H7 (cell line): ENCODE data around the gene LRRK1. TPM values are rescaled to one million over a fixed set of nuclear protein-coding genes. Genes with fewer than 3 reads are reported as not detected.
A peak's percentile ranks its signal among the peaks of the same experiment; 100 is the strongest.

Source experiments
- DNase-seq: peaks from one replicate; pipeline ENCODE4 v3.0.0; 2012
- H3K27me3 ChIP-seq: 2 replicates; pipeline ENCODE4 v1.6.0; 2011; ENCODE audit warnings: mild to moderate bottlenecking, low read length; ENCODE audit not compliant: control insufficient read depth, insufficient read depth
- H3K36me3 ChIP-seq: replicated peaks from 2 replicates; pipeline ENCODE4 v1.5.1; 2011; ENCODE audit warnings: low read length; ENCODE audit not compliant: control insufficient read depth, insufficient read depth
- H3K4me3 ChIP-seq: 2 replicates; pipeline ENCODE4 v1.5.1; 2011; ENCODE audit warnings: low read depth, mild to moderate bottlenecking, control low read depth, low read length, moderate library complexity; ENCODE audit not compliant: insufficient read depth
- total RNA-seq: library from RNA; depleted of rRNA; stranded (reverse); fragments of >200 nt; shearing (Covaris generic); gene quantifications from 2 replicates; pipeline ENCODE4 v1.2.3, GENCODE V29; 2014

Gene LRRK1
- total RNA-seq, 1 experiment from 2014 or later, result 3.3 TPM

DNA sequence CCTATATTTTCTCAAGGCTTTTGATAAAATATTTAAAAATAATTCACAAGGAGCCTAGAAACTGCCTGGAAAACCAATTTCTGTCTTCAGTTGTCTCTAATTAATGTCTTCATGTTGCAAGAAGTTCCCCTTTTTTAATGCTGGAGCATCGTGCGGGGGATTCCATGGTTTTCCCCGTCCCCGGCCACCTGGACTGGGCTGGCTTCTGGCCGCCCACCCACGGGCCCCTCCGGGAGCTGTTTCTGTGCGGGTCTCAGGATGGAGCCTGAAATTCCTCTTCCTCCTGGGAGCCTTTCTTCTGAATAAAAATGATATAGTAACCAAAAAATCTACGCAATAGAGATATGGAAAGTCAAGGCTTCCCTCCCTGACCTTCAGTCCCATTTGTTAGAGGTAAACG, 8.1 kb upstream of the LRRK1 start:
- Histone ChIP-seq H3K4me3 (no peak overlapping the region), H3K36me3 (peaks cover 3% of the 10 kb centered on the region; the same call in 1 of the 2 replicates), H3K27me3 (no peaks in the 10 kb centered on the region)
- no peak for DNase-seq

DNA sequence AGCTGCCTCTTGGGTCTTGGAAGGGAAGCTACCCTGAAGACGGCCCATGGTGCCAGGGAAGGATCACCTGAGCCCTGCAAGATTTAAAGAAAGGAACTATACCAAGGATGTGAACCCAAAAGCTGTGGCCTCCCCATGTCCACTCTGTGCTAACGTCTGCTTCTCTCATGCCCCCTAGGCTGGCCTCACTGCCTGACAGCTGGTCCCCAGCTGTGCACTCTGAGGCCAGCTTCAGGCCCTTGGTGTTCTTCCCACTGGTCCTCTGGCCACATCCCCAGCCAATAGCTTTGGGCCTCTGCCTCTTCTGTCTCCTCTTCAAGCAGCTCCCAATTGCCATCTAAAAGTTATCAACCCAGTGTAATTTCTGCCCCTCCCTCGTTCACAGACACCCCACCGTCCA, 5.2 kb upstream of the LRRK1 start:
- DNase-seq, result no peak
- H3K36me3 ChIP-seq, result peaks cover 2% of the 10 kb centered on the region; the same call in 1 of the 2 replicates
- peaks cover 11% of the 10 kb centered on the region for H3K27me3 ChIP-seq
- no peak overlapping the region for H3K4me3 ChIP-seq

DNA sequence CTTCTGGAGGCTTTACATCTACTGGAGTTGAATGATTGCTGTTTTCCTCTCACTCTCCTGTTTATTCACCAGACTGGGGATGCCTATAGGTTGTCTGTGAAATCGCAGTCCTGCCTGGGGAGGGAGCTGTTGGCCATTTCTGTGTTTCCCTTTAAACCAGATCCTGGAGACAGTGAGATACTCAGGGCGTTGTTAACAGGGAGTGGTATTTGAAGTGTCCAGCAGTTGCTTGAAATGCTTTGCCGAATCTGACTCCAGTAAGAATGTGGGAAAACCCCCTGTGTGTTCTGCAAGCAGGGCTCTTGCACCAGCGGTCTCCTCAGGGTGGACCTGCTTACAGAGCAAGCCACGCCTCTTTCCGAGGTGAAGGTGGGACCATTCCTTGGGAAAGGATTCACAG, 4.3 kb upstream of the LRRK1 start:
- 0 out of 2 replicates have a peak, but pooled peaks cover 2% of the 10 kb centered on the region for H3K36me3 ChIP-seq
- peak; percentile 84 for DNase-seq
- no peak overlapping the region for H3K4me3 ChIP-seq
- H3K27me3 ChIP-seq, result peaks cover 18% of the 10 kb centered on the region

DNA sequence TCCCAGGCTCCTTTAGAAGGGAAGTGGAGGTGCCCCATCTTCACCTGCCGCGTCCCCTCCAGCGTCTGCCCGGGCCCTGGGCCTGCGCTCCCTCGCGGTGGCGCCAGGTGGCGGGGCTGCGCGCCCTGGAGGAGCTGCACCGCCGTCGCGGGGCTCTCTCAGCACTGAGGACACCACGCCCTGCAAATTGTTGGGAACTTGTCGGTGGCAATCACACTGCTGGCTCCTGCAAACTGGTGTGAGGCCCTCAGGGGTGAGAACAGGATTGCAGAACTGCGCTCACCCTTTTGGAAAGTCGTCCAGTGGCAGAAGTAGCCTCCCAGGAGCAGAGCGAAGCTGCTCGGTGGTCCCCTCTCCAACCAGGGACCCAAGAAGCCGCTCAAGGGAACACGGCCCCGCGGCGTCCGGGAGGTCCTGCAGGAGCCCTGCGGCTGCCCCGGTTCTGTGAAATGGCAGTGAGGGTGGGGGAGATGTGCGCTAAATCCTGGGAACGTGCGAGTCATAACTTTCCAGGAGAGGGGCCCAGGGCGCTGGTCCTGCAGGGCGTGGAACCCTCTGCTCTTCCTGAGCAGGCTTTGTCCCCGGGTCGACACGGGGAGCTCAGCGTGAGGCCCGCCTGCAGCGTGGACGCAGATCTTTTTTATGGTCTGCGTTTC, 995 bp upstream of the LRRK1 start:
- Histone ChIP-seq H3K27me3 (peaks cover 38% of the 10 kb centered on the region), H3K4me3 (peak overlapping the region; percentile 53), H3K36me3 (0 out of 2 replicates have a peak, but pooled peaks cover 2% of the 10 kb centered on the region)
- DNase-seq, result peak; percentile 96

DNA sequence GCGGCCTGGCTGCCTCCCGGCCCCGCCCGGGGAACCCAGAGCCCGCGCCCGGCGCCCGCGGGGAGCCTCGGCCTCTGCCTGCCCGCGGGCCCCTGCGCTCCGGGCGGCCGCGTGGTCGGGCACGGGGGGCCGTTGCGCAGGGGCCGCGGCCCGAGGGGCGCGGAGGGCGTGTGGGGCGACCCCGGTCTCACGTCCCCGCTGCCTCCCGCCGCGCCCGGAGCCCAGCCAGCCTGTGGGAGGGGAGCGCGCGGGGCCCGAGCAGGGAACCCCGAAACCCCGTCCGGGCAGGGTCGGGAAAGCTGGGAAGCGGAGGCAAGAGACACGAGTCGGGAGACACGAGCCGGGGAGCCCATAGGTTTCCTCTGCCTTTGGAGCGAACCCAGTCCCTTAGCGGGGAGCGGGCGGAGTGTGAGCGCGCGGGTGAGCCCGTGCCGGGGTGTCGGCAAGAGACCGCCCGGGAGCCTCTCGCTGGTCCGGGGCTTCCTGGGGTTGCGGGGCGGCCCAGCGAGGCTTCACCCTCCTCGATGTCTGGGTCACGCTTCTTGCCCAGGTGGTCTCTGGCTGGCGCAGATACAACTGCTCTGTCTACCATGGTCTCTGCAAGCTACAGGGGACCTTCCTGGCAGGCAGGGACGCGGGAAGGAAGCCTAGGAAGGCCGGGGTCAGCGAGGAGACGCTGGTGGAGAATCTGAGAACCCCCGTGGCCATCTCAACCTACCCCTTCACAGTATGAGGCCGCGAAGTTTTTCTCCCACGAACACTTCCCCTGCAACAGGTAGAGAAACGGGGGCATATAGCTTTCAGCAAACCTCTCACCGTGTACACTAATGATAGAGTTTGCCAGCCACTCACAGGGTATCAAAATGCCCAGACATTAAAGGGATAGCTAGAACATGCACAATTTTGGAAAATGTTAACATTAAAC, 586 bp downstream of the LRRK1 start:
- peak; percentile 80 for DNase-seq
- no peaks in the 10 kb centered on the region for H3K36me3 ChIP-seq
- H3K4me3 ChIP-seq, result peak overlapping the region; percentile 53
- H3K27me3 ChIP-seq, result peaks cover 38% of the 10 kb centered on the region

DNA sequence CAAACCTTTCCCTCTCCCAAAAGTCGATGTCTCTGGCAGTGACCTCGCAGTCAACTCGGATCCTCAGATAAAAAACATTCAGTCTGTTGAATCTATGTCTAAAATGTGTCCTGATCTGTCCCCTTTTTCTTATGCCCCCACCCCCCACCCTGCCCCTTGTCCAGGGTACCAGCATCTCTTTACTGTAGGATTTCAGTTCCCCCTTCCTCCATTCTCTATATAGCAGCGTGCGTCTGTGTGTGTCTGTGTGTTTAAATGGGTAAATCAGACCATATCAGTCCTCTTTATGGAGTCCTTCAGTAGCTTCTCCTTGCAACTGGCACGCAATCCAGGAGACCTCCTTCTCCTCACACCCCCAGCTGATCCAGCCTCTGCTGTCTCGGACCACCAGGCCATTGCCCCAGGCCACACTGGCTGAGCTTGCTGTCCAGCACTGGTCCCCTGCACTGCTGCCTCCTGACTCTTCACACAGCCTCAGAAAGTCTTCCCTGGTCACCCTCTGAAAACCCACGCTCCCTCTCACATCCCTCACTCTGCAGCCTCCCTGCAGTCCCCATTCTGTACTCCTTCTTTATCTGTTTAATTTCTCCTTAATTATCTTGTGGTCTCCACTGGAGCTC, 1.5 kb downstream of the LRRK1 start:
- Histone ChIP-seq H3K27me3 (peaks cover 38% of the 10 kb centered on the region), H3K36me3 (no peaks in the 10 kb centered on the region), H3K4me3 (no peak overlapping the region)
- DNase-seq, result no peak

DNA sequence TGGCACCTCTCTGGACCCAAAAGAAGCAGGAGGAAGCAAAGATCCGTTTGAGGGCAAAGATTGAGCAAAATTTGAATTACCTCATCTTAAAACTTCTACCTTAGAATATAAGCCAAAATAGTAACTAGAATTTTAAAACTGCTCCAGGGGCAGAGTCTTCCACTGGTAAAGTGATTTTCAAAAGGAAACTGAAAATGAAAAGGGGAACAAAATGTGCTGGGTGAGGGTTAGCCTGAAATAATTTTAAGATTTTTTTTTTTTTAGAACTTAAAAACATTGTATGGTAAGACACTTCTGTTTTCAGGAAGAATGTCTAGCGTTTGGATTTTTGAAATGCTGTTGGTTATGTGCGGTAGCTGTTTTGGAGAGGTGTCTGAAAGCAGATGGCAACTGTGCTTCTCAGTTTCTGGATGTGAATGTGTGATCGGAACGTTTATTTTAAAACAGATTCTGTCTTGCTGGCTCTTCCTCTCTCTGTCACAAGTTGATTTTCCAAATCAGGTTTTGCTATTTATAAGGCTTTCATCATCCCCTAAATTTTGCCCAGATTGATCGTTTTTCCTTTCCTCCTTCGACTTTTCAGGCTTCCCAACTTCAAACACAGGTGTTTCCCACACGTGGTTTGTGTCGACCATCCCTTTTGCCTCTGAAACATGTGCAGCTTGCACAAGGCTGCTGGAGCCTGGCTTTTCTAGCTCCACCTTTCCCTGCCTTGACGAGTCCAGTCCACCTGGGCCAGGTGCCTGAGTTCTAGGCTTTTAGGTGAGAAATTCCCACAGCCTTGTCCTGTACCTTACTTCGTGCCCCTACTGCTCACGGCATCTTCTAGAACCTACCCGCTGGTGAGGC, 3.3 kb downstream of the LRRK1 start:
- Histone ChIP-seq H3K27me3 (peaks cover 38% of the 10 kb centered on the region), H3K4me3 (no peak overlapping the region), H3K36me3 (no peaks in the 10 kb centered on the region)
- no peak for DNase-seq

DNA sequence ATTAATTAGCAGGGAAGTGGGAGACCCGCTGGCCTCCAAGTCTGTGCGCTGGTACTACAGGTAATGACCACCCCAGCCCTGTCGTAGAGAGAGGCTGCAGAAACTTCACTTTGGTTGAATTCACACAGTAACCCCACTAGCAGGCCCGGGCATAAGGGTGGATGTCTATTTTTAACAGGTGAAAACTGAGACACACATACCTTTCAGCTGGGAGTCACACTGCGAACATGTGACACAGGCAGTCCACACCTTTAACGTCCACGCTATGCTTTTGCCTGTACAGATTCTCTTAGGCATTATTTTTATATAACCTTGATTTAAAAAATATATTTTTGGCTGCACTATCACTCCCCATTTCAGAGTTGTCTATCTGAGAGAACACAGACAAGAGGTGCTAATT, 3.9 kb downstream of the LRRK1 start:
- no peak overlapping the region for H3K4me3 ChIP-seq
- no peak for DNase-seq
- H3K27me3 ChIP-seq, result peaks cover 36% of the 10 kb centered on the region
- H3K36me3 ChIP-seq, result no peaks in the 10 kb centered on the region

DNA sequence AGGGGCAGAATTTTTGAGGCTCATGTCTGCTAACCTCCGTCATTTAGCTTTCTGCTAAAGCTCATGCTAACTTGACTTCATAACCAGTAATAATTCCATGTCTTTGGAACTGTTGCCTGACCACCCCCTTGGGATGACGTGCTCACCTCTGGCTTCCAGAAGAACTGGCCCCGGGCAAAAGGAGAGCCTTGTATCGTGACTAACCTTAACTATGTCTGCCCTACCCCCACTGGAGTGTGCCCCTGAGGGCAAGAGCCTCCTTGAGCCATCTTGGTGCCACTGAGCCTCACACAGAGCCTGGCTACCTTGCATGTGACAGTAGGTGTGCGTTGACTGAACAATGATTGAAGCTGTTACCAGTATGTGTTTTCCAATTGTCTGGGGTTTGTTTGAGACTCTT, 4.7 kb downstream of the LRRK1 start:
- DNase-seq, result no peak
- no peaks in the 10 kb centered on the region for H3K36me3 ChIP-seq
- H3K4me3 ChIP-seq, result no peak overlapping the region
- H3K27me3 ChIP-seq, result peaks cover 28% of the 10 kb centered on the region

DNA sequence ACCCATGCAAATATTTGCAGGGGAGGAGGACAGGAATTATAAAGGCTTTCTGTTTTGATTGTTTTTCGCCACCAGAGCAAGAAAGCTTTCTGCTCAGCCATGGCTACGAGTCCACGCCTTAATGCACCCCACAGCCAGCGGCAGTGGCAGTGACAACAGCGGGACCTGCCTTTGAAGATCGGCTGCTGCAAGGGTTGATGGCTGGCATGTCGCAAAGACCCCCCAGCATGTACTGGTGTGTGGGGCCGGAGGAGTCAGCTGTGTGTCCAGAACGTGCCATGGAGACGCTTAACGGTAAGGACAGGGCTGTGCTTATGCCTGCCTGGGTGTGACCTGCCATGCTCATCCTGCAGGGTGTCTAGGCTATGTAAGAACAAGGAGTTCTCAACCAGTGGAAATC, 5.3 kb downstream of the LRRK1 start:
- Histone ChIP-seq H3K4me3 (no peak overlapping the region), H3K27me3 (peaks cover 25% of the 10 kb centered on the region)
- no peak for DNase-seq

DNA sequence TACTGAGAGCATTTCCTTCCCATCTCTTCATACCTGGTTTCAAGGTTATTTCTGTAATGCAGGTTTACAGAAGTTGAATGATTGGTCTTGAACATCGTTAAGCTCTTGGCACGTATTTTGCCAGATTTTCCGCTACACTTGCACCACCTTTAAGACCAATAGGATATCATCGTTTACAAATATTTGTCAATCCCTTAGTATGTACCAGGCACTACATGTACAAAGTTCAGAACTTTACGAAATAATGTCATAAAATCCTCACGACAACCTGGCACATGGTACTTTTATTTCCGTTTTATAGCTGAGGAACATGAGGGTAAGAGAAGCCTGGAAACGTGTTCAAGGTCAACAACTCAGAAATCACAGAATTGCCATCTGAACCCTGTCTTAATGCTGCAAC, 6.3 kb downstream of the LRRK1 start:
- Histone ChIP-seq H3K4me3 (no peak overlapping the region), H3K36me3 (no peaks in the 10 kb centered on the region), H3K27me3 (peaks cover 14% of the 10 kb centered on the region)
- DNase-seq, result no peak

More for the DNA sequence above, 5.3 kb downstream of the LRRK1 start:
- no peaks in the 10 kb centered on the region for H3K36me3 ChIP-seq

DNA sequence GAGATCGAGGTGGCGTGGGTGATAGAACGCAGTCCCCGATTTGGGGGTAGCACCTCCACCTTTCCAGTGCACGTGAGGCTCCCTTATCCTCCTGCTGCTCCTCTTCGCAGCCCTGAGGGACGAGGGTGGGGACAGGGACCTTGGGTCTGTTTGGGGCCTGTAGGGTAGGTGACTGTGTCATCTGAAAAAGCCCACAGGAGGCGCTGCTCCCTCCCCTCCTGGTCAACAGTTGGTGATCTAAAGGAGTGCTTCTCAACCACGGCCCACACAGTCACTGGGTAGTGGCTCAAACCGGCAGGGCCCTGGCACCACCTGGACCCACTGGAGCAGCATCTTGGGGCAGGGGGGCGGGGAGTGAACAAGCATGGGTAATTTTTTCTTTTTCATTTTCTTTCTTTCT, 7.1 kb downstream of the LRRK1 start:
- H3K4me3 ChIP-seq, result no peak overlapping the region
- H3K27me3 ChIP-seq, result peaks cover 7% of the 10 kb centered on the region
- H3K36me3 ChIP-seq, result no peaks in the 10 kb centered on the region
- peak; percentile 83 for DNase-seq

DNA sequence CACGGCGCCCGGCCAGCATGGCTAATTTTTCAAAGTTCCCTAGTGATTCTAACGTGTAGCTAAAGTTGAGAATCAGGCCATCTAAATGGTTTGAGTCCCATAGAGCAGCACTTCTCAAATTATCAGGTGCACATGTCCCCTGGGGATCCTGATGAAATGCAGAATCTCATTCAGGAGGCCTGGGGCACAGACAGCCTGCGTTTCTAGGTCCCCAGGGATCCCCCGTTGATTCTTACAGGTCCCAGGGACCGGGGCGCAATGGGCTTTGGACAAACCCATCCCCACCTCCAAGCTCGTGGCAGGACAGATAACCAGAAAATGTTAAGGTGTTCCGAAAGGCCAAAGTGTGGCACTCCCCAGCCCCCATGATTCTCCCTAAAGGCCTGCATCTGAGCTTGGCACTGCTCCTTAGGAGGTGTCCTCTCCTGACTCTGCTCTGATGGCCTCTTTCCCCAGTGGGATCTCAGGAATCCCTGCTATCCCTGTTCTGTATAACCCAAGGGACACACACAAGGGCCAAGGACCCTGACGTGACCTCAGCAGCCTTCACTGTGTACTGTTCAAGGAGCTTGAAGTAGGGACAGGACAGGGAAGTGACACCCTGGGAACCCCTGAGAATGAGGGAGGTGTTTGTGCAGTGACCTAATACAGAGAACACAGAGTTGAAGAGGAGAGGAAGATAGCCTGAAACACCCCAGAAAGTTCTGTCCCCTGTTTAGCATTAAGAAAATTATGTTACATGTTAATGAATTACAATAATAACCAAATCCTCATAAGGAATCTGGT, 8.0 kb downstream of the LRRK1 start:
- no peaks in the 10 kb centered on the region for H3K36me3 ChIP-seq
- no peak for DNase-seq
- no peak overlapping the region for H3K4me3 ChIP-seq
- no peaks in the 10 kb centered on the region for H3K27me3 ChIP-seq
